Progenitor cell of endocrine pancreas (in vitro differentiated cells): ENCODE data around the gene HIPK3. TPM values are rescaled to one million over a fixed set of nuclear protein-coding genes. Genes with fewer than 3 reads are reported as not detected.
A peak's percentile ranks its signal among the peaks of the same experiment; 100 is the strongest.
"Not testable (repeated sequence)": the region's sequence is repeated elsewhere in the genome, so short reads cannot be mapped to it uniquely, and the experiment has no call there.

Experiments used
- DNase-seq: peaks from one replicate; pipeline ENCODE4 v3.0.0; 2021; ENCODE audit warnings: low spot score; ENCODE audit not compliant: unreplicated experiment
- H3K27ac Mint-ChIP-seq: 2 replicates; pipeline ENCODE4 v1.8.0; 2021; ENCODE audit warnings: mild to moderate bottlenecking, moderate library complexity, mixed read lengths
- H3K27me3 Mint-ChIP-seq: 2 replicates; pipeline ENCODE4 v1.8.0; 2021; ENCODE audit warnings: mixed read lengths
- H3K36me3 Mint-ChIP-seq: 2 replicates; pipeline ENCODE4 v1.8.0; 2022; ENCODE audit warnings: mixed read lengths; ENCODE audit not compliant: insufficient read depth
- H3K4me1 Mint-ChIP-seq: 2 replicates; pipeline ENCODE4 v1.8.0; 2021; ENCODE audit warnings: low read depth, mixed read lengths
- H3K4me3 Mint-ChIP-seq: 2 replicates; pipeline ENCODE4 v1.8.0; 2021; ENCODE audit warnings: low read depth, mild to moderate bottlenecking, moderate library complexity, mixed read lengths
- H3K9me3 Mint-ChIP-seq: 2 replicates; pipeline ENCODE4 v1.8.0; 2021; ENCODE audit warnings: low read depth, mixed read lengths
- total RNA-seq: library from RNA; stranded (reverse); gene quantifications from 2 replicates; pipeline ENCODE4 v1.2.1, GENCODE V29; 2021
- TF ChIP-seq, protein P1 (sequence below): fragments of 200-600 bp; sonication (generic); IDR thresholded peaks from one replicate; pipeline ENCODE4 v1.5.0; 2021; ENCODE audit warnings: antibody characterized with exemption, mild to moderate bottlenecking; ENCODE audit not compliant: unreplicated experiment

HIPK3 gene
- total RNA-seq, 1 donor from 2014 or later: 66.2 TPM

DNA sequence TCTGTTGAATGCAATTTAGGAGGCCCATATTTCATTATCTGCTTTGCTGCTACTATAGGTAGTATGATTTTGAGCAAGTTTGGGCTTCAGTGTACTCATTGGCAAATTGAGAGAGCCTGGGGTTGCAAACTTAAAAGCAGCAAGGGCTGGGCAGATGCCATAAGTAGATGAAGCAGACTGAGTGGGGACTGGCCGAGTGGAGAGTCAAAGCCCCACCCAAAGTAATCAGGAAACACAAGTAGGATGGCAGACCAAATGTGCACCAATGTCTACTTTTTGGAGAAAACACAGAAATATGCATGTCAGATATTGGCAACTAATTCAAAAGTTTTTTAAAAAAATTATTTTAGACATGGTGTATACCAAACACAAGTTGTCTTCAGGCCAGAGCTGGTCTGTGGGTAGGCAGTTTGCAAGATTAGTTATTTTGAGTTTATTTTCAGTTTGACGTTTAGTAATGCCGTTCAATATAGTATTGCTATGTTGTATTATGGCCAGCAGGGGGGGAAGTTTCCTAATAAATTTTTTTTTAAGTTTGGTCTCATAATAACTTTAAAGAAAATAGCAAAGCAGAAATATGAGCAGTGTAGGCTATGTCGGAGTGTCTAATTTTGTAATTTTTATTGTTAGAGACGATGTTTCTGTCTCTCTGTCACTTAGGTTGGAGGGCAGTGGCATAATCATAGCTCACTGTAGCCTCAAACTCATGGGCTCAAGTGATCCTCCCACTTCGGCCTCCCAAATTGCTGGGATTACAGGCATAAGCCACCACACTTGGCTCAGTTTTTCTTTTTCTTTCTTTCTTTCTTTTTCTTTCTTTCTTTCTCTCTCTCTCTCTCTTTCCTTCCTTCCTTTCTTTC, 105.1 kb downstream of the HIPK3 start:
- no peak overlapping the region for H3K27ac Mint-ChIP-seq
- H3K36me3 Mint-ChIP-seq: no peaks in the 10 kb centered on the region
- DNase-seq: no peak
- H3K4me3 Mint-ChIP-seq: no peak overlapping the region
- TF ChIP-seq, protein P1, sequence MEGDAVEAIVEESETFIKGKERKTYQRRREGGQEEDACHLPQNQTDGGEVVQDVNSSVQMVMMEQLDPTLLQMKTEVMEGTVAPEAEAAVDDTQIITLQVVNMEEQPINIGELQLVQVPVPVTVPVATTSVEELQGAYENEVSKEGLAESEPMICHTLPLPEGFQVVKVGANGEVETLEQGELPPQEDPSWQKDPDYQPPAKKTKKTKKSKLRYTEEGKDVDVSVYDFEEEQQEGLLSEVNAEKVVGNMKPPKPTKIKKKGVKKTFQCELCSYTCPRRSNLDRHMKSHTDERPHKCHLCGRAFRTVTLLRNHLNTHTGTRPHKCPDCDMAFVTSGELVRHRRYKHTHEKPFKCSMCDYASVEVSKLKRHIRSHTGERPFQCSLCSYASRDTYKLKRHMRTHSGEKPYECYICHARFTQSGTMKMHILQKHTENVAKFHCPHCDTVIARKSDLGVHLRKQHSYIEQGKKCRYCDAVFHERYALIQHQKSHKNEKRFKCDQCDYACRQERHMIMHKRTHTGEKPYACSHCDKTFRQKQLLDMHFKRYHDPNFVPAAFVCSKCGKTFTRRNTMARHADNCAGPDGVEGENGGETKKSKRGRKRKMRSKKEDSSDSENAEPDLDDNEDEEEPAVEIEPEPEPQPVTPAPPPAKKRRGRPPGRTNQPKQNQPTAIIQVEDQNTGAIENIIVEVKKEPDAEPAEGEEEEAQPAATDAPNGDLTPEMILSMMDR: peak; percentile 75
- H3K9me3 Mint-ChIP-seq: no peaks in the 10 kb centered on the region
- peaks cover 5% of the 10 kb centered on the region for H3K4me1 Mint-ChIP-seq
- H3K27me3 Mint-ChIP-seq: peaks cover 12% of the 10 kb centered on the region

GRCh38 chr11:33366918-33367317, 109.7 kb downstream of the HIPK3 start:
- no peak overlapping the region for H3K4me3 Mint-ChIP-seq
- H3K4me1 Mint-ChIP-seq: peaks cover 17% of the 10 kb centered on the region
- H3K9me3 Mint-ChIP-seq: no peaks in the 10 kb centered on the region
- DNase-seq: no peak
- TF ChIP-seq, protein P1: no peak
- peaks cover 6% of the 10 kb centered on the region for H3K27me3 Mint-ChIP-seq
- no peaks in the 10 kb centered on the region for H3K36me3 Mint-ChIP-seq
- no peak overlapping the region for H3K27ac Mint-ChIP-seq

GRCh38 chr11:33368475-33368874, 111.3 kb downstream of the HIPK3 start:
- not testable (repeated sequence) for H3K9me3 Mint-ChIP-seq, H3K27ac Mint-ChIP-seq, H3K36me3 Mint-ChIP-seq, H3K4me3 Mint-ChIP-seq, DNase-seq
- peaks cover 21% of the 10 kb centered on the region for H3K4me1 Mint-ChIP-seq
- peaks cover 16% of the 10 kb centered on the region for H3K27me3 Mint-ChIP-seq

- Mint-ChIP-seq H3K36me3 (no peaks in the 10 kb centered on the region), H3K4me3 (no peak overlapping the region), H3K9me3 (no peaks in the 10 kb centered on the region)
These were observed 111.8 kb downstream of the HIPK3 start for GRCh38 chr11:33368931-33369330.

GRCh38 chr11:33373636-33374035, 116.5 kb downstream of the HIPK3 start:
- Mint-ChIP-seq H3K27ac (no peak overlapping the region), H3K36me3 (no peaks in the 10 kb centered on the region), H3K4me1 (peaks cover 26% of the 10 kb centered on the region), H3K4me3 (no peak overlapping the region), H3K27me3 (peaks cover 52% of the 10 kb centered on the region), H3K9me3 (no peaks in the 10 kb centered on the region)
- DNase-seq: no peak
- TF ChIP-seq, protein P1: no peak

More at GRCh38 chr11:33368931-33369330, 111.8 kb downstream of the HIPK3 start:
- TF ChIP-seq, protein P1: no peak
- H3K4me1 Mint-ChIP-seq: peaks cover 22% of the 10 kb centered on the region
- DNase-seq: no peak
- no peak overlapping the region for H3K27ac Mint-ChIP-seq
- H3K27me3 Mint-ChIP-seq: peaks cover 21% of the 10 kb centered on the region

DNA sequence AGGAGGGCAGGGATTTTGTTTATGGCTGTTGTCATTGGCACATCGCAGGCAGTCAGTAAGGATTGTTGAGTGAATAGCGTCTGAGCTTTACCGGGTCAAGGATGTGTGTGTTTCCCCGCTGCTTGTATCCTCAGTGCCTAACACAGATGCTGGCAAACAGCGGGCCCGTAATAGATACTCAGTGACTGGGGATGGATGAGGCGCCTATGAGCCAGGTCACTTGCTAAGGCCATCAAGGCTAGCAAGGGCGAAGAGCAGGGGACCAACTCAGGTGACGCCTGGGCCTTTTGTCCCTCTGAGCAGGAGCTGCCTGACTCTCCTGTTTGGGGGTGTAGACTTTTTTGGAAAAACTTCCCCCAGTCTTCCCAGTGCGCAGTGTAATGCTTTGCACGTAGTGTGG, 118.1 kb downstream of the HIPK3 start:
- Mint-ChIP-seq H3K4me3 (peak overlapping the region; percentile 71), H3K27ac (peak overlapping the region; percentile 20), H3K9me3 (no peaks in the 10 kb centered on the region), H3K4me1 (peaks cover 22% of the 10 kb centered on the region), H3K27me3 (peaks cover 53% of the 10 kb centered on the region), H3K36me3 (no peaks in the 10 kb centered on the region)
- TF ChIP-seq, protein P1: no peak
- DNase-seq: no peak
